ENCODE measurements around the gene MUC5AC. TPM values are rescaled to one million over a fixed set of nuclear protein-coding genes. Genes with fewer than 3 reads are reported as not detected.
"Not testable (repeated sequence)": the region's sequence is repeated elsewhere in the genome, so short reads cannot be mapped to it uniquely, and the experiment has no call there.

The MUC5AC gene
- total and polyA plus RNA-seq, 12 donors = under 0.01 TPM; not detected in 9

DNA sequence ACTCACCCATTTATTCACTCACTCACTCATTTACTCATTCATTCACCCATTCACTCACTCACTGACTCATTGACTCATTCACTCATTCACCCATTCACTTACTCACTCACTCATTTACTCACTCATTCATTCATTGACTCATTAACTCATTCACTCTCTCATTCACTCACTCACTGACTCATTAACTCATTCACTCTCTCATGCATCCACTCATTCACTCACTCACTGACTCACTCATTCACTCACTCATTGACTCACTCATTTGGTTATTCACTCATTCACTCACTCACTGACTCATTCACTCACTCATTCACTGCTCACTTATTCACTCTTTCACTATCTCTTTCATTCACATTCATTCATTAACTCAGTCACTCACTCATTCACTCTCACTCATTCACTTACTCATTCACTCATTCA is 2.5 kb upstream of the MUC5AC start:
- TF ChIP-seq, protein P1, sequence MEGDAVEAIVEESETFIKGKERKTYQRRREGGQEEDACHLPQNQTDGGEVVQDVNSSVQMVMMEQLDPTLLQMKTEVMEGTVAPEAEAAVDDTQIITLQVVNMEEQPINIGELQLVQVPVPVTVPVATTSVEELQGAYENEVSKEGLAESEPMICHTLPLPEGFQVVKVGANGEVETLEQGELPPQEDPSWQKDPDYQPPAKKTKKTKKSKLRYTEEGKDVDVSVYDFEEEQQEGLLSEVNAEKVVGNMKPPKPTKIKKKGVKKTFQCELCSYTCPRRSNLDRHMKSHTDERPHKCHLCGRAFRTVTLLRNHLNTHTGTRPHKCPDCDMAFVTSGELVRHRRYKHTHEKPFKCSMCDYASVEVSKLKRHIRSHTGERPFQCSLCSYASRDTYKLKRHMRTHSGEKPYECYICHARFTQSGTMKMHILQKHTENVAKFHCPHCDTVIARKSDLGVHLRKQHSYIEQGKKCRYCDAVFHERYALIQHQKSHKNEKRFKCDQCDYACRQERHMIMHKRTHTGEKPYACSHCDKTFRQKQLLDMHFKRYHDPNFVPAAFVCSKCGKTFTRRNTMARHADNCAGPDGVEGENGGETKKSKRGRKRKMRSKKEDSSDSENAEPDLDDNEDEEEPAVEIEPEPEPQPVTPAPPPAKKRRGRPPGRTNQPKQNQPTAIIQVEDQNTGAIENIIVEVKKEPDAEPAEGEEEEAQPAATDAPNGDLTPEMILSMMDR (IDR thresholded peaks at IDR 0.05) = no peak
- no peak for TF ChIP-seq POLR2A (IDR thresholded peaks at IDR 0.05)
- Histone ChIP-seq H3K27ac (no peak overlapping the region), H3K4me1 (replicated peaks in 1 of 2) (no peaks in the 10 kb centered on the region), H3K4me3 (no peak overlapping the region), H3K9me3 (replicated peaks in 1 of 3) (no peaks in the 10 kb centered on the region), H3K27me3 (no peaks in the 10 kb centered on the region), H3K36me3 (replicated peaks in 1 of 2) (no peaks in the 10 kb centered on the region)
- DNase-seq = no peak
- intact Hi-C loops (cut with DNase I) = no loop called here

DNA sequence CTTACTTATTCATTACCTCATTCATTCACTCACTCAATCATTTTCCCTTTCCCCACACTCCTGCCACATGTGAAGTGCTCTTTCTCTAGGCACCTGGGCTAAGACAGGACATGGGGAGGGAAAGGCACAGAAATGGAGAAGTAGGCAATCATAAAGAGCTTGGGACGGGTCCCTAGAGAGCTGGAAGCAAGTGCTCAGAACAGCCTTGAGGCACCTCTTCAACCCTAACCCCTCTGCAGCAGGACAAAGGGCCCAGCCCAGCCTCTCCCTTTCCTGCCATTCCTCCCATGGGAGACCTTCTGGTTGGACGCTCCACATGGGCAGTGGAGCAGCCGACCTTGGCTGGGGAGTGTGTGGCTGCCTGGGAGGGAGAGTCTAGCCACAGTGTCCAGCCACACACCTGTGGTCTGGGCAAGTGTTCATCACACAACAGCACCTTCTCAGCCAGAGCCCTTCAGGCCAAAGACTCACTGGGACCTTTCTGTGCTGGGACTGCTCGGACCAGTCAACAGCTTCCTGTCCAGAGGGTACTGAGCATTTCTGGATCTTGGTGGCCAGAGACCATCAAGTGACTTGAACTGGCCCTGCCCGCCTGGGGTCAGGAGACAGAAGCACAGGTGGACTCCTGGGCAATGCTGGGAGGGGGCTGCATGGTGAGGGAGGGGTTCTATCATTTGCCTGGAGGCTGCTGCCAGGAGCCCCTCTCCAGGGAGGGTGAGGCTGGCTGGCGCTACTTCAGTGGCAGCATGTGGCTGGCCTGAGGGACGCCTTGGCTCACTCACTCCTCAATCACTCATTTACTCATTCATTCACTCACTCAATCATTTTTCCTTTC is 1.0 kb upstream of the MUC5AC start:
- no peaks in the 10 kb centered on the region for H3K9me3 ChIP-seq (replicated peaks in 1 of 3)
- TF ChIP-seq, protein P1 (IDR thresholded peaks at IDR 0.05) = no peak
- TF ChIP-seq POLR2A (IDR thresholded peaks at IDR 0.05) = no peak
- H3K4me1 ChIP-seq (replicated peaks in 1 of 2) = no peaks in the 10 kb centered on the region
- DNase-seq = peak in 2 of 7 donors; percentile 10 to 17
- intact Hi-C loops (cut with DNase I) = no loop called here
- no peak overlapping the region for H3K27ac ChIP-seq
- H3K27me3 ChIP-seq = peaks cover 4% of the 10 kb centered on the region
- WGBS, 4 donors = 79 to 90% (median 83%) methylated on average over 4 to 7 of the region's 7 CpGs
- no peak overlapping the region for H3K4me3 ChIP-seq
- no peaks in the 10 kb centered on the region for H3K36me3 ChIP-seq (replicated peaks in 1 of 2)

DNA sequence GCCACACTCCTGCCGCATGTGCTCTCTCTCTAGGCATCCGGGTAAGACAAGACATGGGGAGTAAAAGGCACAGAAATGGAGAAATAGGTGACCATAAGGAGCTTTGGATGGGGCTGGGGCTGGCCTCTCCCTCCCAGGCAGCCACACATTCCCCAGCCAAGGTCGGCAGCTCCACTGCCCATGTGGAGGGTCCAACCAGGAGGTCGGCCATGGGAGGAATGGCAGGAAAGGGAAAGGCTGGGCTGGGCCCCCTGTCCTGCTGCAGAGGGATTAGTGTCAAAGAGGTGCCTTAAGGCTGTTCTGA is 460 bp upstream of the MUC5AC start:
- H3K27ac ChIP-seq = no peak overlapping the region
- 52 to 70% (median 64%) methylated on average over 4 of the region's 4 CpGs for WGBS, 4 donors
- no peak for DNase-seq

DNA sequence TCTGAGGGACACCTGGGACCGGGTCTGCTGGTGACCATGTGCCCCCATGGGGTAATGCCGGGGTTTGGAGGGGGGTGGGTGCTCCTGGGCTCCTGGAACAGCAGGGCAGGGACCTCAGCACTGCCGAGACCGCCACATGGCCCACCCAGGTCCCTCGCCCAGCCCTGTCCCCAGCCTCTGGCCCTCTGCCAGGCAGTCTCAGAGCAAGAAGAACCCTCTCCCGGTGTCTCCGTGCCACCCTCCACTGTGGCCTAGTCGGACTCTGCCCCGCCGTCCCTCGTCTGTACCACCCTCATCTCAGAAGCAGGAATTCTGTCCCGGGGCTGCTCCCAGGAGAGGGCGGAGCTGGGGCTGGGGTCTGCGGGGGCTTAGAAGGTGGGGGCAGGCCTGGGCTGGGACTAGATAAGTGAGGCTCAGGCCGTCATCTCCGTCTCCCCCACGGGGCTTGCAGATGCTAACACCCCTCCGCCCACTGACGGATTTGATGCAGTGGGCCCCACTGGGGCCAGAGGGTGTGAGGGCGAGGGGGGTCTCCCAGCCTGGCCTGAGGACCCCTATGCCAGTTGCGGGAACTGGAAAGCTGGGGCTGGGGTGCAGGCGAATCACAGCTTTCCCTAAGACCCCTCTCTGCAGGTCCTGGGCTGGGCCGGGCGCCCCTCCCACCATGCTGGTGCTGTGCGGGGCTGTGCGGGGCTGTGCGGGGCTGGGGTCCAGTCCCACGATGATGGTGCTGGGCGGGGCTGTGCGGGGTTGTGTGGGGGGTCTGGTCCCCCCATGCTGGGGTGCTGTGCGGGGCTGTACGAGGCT is 1.1 kb downstream of the MUC5AC start:
- peak in 1 of 7 donors; percentile 20 for DNase-seq
- Histone ChIP-seq H3K27me3 (peaks cover 4% of the 10 kb centered on the region), H3K4me1 (replicated peaks in 1 of 2) (no peaks in the 10 kb centered on the region)

More for the DNA sequence above, 460 bp upstream of the MUC5AC start:
- H3K27me3 ChIP-seq = peaks cover 4% of the 10 kb centered on the region
- no peak for TF ChIP-seq POLR2A (IDR thresholded peaks at IDR 0.05)
- TF ChIP-seq, protein P1 (IDR thresholded peaks at IDR 0.05) = no peak
- no peaks in the 10 kb centered on the region for H3K36me3 ChIP-seq (replicated peaks in 1 of 2)
- no peak overlapping the region for H3K4me3 ChIP-seq
- intact Hi-C loops (cut with DNase I) = no loop called here
- H3K9me3 ChIP-seq (replicated peaks in 1 of 3) = no peaks in the 10 kb centered on the region
- H3K4me1 ChIP-seq (replicated peaks in 1 of 2) = no peaks in the 10 kb centered on the region

DNA sequence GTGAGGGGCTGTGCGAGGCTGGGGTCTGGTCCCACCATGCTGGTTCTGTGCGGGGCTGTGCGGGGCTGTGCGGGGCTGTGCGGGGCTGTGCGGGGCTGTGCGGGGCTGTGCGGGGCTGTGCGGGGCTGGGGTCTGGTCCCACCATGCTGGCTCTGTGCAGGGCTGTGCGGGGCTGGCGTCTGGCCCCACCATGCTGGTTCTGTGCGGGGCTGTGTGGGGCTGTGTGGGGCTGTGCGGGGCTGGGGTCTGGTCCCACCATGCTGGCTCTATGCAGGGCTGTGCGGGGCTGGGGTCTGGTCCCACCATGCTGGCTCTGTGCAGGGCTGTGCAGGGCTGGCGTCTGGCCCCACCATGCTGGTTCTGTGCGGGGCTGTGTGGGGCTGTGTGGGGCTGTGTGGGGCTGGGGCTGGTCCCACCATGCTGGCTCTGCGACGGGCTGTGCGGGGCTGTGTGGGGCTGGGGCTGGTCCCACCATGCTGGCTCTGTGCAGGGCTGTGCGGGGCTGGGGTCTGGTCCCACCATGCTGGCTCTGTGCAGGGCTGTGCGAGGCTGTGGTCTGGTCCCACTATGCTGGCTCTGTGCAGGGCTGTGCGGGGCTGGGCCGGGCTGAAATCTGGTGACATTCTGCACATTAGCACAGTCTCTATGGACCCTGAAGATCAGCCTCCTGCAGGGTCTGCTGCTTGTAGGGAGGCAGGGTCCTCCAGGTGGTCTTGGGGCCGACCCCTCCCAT is 1.9 kb downstream of the MUC5AC start:
- intact Hi-C loops (cut with DNase I); DNase-seq: not testable (repeated sequence)
- 50 to 82% (median 62%) methylated on average over 1 to 23 of the region's 24 CpGs for WGBS, 4 donors

More for the DNA sequence above, 1.1 kb downstream of the MUC5AC start:
- no peak overlapping the region for H3K27ac ChIP-seq
- intact Hi-C loops (cut with DNase I) = no loop called here
- H3K4me3 ChIP-seq = no peak overlapping the region
- no peaks in the 10 kb centered on the region for H3K36me3 ChIP-seq (replicated peaks in 1 of 2)
- H3K9me3 ChIP-seq (replicated peaks in 1 of 3) = no peaks in the 10 kb centered on the region
- TF ChIP-seq, protein P1 (IDR thresholded peaks at IDR 0.05) = no peak
- TF ChIP-seq POLR2A (IDR thresholded peaks at IDR 0.05) = no peak
- WGBS, 4 donors = 60 to 71% (median 68%) methylated on average over 13 to 32 of the region's 32 CpGs

More for the DNA sequence above, 1.9 kb downstream of the MUC5AC start:
- H3K36me3 ChIP-seq (replicated peaks in 1 of 2); H3K4me3 ChIP-seq; H3K4me1 ChIP-seq (replicated peaks in 1 of 2); H3K27ac ChIP-seq; H3K27me3 ChIP-seq; H3K9me3 ChIP-seq (replicated peaks in 1 of 3): not testable (repeated sequence)

Data from adrenal gland (tissue), 12 donors.